H9 (cell line): Measurements from ENCODE around the gene PPP1R13B. TPM values are rescaled to one million over a fixed set of nuclear protein-coding genes. Genes with fewer than 3 reads are reported as not detected.

ENCODE experiments used
- DNase-seq: peaks from one replicate; pipeline ENCODE4 v3.0.0-alpha.2; 2017
- H2AFZ ChIP-seq: one replicate; pipeline ENCODE4 v1.6.1; 2013; ENCODE audit warnings: mild to moderate bottlenecking, low read length, control low read depth, moderate library complexity
- H2AK5ac ChIP-seq: 2 replicates; pipeline ENCODE4 v1.6.1; 2013; ENCODE audit warnings: low read length, control low read depth, mixed read lengths; ENCODE audit not compliant: insufficient read length
- H2BK120ac ChIP-seq: one replicate; pipeline ENCODE4 v1.6.1; 2013; ENCODE audit warnings: low read depth, mild to moderate bottlenecking, low read length, control low read depth, inconsistent platforms; ENCODE audit not compliant: poor library complexity, severe bottlenecking
- H2BK12ac ChIP-seq: 2 replicates; pipeline ENCODE4 v1.6.1; 2013; ENCODE audit warnings: low read length, control low read depth, mixed read lengths, low read depth; ENCODE audit not compliant: insufficient read length
- H2BK15ac ChIP-seq: 2 replicates; pipeline ENCODE4 v1.6.1; 2013; ENCODE audit warnings: low read depth, low read length, control low read depth
- H2BK20ac ChIP-seq: one replicate; pipeline ENCODE4 v1.6.1; 2013; ENCODE audit warnings: low read depth, mild to moderate bottlenecking, low read length, control low read depth, inconsistent platforms; ENCODE audit not compliant: poor library complexity, severe bottlenecking
- H2BK5ac ChIP-seq: 2 replicates; pipeline ENCODE4 v1.6.1; 2013; ENCODE audit warnings: low read length, control low read depth, mixed read lengths; ENCODE audit not compliant: insufficient read length
- H3K14ac ChIP-seq: 2 replicates; pipeline ENCODE4 v1.6.1; 2013; ENCODE audit warnings: low read length, control low read depth; ENCODE audit not compliant: insufficient read depth
- H3K18ac ChIP-seq: 2 replicates; pipeline ENCODE4 v1.6.1; 2013; ENCODE audit warnings: low read depth, mild to moderate bottlenecking, mixed read lengths, low read length, control low read depth; ENCODE audit not compliant: insufficient read length
- H3K23ac ChIP-seq: 2 replicates; pipeline ENCODE4 v1.6.1; 2013; ENCODE audit warnings: low read length, control low read depth, mixed read lengths, low read depth; ENCODE audit not compliant: insufficient read length
- H3K23me2 ChIP-seq: 2 replicates; pipeline ENCODE4 v1.6.1; 2013; ENCODE audit warnings: low read depth, mild to moderate bottlenecking, mixed read lengths, low read length, control low read depth; ENCODE audit not compliant: insufficient read length, poor library complexity, severe bottlenecking
- H3K27ac ChIP-seq: 2 replicates; pipeline ENCODE4 v1.5.1; 2013; ENCODE audit warnings: low read length, control low read depth, mixed read lengths, low read depth; ENCODE audit not compliant: insufficient read length
- H3K27me3 ChIP-seq: 2 replicates; pipeline ENCODE4 v1.6.1; 2013; ENCODE audit warnings: low read length, control low read depth, inconsistent platforms; ENCODE audit not compliant: insufficient read depth
- H3K4ac ChIP-seq: 2 replicates; pipeline ENCODE4 v1.6.1; 2013; ENCODE audit warnings: low read depth, mild to moderate bottlenecking, control low read depth, inconsistent platforms, low read length, moderate library complexity
- H3K4me1 ChIP-seq: 2 replicates; pipeline ENCODE4 v1.6.1; 2013; ENCODE audit warnings: low read length, control low read depth, inconsistent platforms; ENCODE audit not compliant: insufficient read depth
- H3K4me2 ChIP-seq: 2 replicates; pipeline ENCODE4 v1.6.1; 2013; ENCODE audit warnings: low read length, control low read depth, mixed read lengths; ENCODE audit not compliant: insufficient read length, insufficient read depth
- H3K56ac ChIP-seq: 2 replicates; pipeline ENCODE4 v1.6.1; 2013; ENCODE audit warnings: low read depth, mild to moderate bottlenecking, mixed read lengths, low read length, control low read depth; ENCODE audit not compliant: insufficient read length
- H3K79me1 ChIP-seq: 2 replicates; pipeline ENCODE4 v1.6.1; 2013; ENCODE audit warnings: low read depth, mild to moderate bottlenecking, moderate library complexity, low read length, control low read depth, inconsistent platforms; ENCODE audit not compliant: insufficient read depth, poor library complexity, severe bottlenecking
- H3K79me2 ChIP-seq: 2 replicates; pipeline ENCODE4 v1.6.1; 2013; ENCODE audit warnings: low read length, control low read depth, inconsistent platforms; ENCODE audit not compliant: insufficient read depth
- H3K9ac ChIP-seq: 2 replicates; pipeline ENCODE4 v1.6.1; 2013; ENCODE audit warnings: low read length, control low read depth, mixed read lengths; ENCODE audit not compliant: insufficient read length; ENCODE audit errors: extremely low read depth
- H3K9me3 ChIP-seq: one replicate; pipeline ENCODE4 v1.6.1; 2013; ENCODE audit warnings: low read depth, low read length, inconsistent platforms; ENCODE audit not compliant: control insufficient read depth
- H3T11ph ChIP-seq: one replicate; pipeline ENCODE4 v1.6.1; 2013; ENCODE audit warnings: mild to moderate bottlenecking, low read length, control low read depth, inconsistent platforms
- H4K20me1 ChIP-seq: one replicate; pipeline ENCODE4 v1.6.1; 2013; ENCODE audit not compliant: control insufficient read depth, insufficient read length, insufficient read depth
- H4K5ac ChIP-seq: 2 replicates; pipeline ENCODE4 v1.6.1; 2013; ENCODE audit warnings: low read depth, mild to moderate bottlenecking, mixed read lengths, low read length, control low read depth; ENCODE audit not compliant: insufficient read length
- H4K8ac ChIP-seq: replicated peaks from 2 replicates; pipeline ENCODE4 v1.6.1; 2013; ENCODE audit warnings: low read length, control low read depth, mixed read lengths, low read depth; ENCODE audit not compliant: insufficient read length
- H4K91ac ChIP-seq: 2 replicates; pipeline ENCODE4 v1.6.1; 2013; ENCODE audit warnings: low read depth, mild to moderate bottlenecking, moderate library complexity, mixed read lengths, low read length, control low read depth; ENCODE audit not compliant: insufficient read length
- H3K27ac Mint-ChIP-seq, 3 experiments: 2 replicates in 2 of 3; 3 replicates in 1 of 3; pipeline ENCODE4 v1.8.0; 2020 to 2021; ENCODE audit warnings: mixed read lengths in 3 of 3, mild to moderate bottlenecking in 1 of 3, moderate library complexity in 1 of 3
- H3K27me3 Mint-ChIP-seq: 2 replicates; pipeline ENCODE4 v1.8.0; 2021; ENCODE audit warnings: low read depth, mild to moderate bottlenecking, moderate library complexity, mixed read lengths
- H3K36me3 Mint-ChIP-seq, 3 experiments: 2 replicates in 2 of 3; 3 replicates in 1 of 3; pipeline ENCODE4 v1.8.0; 2020 to 2021; ENCODE audit warnings: low read depth in 3 of 3, mixed read lengths in 3 of 3; ENCODE audit not compliant: insufficient read depth in 1 of 3
- H3K4me1 Mint-ChIP-seq, 2 experiments: 2 replicates each; pipeline ENCODE4 v1.8.0; 2020; ENCODE audit warnings: mixed read lengths in 2 of 2
- H3K4me3 Mint-ChIP-seq, 2 experiments: 2 replicates in 1 of 2; 3 replicates in 1 of 2; pipeline ENCODE4 v1.8.0; 2020 to 2021; ENCODE audit warnings: mild to moderate bottlenecking in 2 of 2, mixed read lengths in 2 of 2, moderate library complexity in 1 of 2
- H3K9me3 Mint-ChIP-seq, 2 experiments: 2 replicates in 1 of 2; 3 replicates in 1 of 2; pipeline ENCODE4 v1.8.0; 2020; ENCODE audit warnings: mild to moderate bottlenecking in 2 of 2, mixed read lengths in 2 of 2, moderate library complexity in 1 of 2
- WGBS: extraction: QIAGEN DNeasy Blood & Tissue Kit; methylation state at CpG from one replicate; pipeline ENCODE4 v1.1.7; 2013; ENCODE audit warnings: missing lambda C conversion rate, low lambda C conversion rate, mixed read lengths; ENCODE audit not compliant: insufficient read length; ENCODE audit errors: extremely low coverage; 5-methylcytosine and 5-hydroxymethylcytosine counted together
- total RNA-seq: library from RNA; stranded (reverse); gene quantifications from 2 replicates; pipeline ENCODE4 v1.2.1, GENCODE V29; 2021
- TF ChIP-seq, protein P1 (sequence below): fragments of 200-600 bp; sonication (generic); conservative IDR thresholded peaks from 3 replicates; pipeline ENCODE4 v1.8.0; 2021; ENCODE audit warnings: antibody characterized with exemption, mild to moderate bottlenecking

The PPP1R13B gene
- total RNA-seq, 1 experiment from 2014 or later, result 6.0 TPM

GRCh38 chr14:103709814-103710213, 137.6 kb downstream of the PPP1R13B start:
- H4K20me1 ChIP-seq, result no peaks in the 10 kb centered on the region

More at GRCh38 chr14:103709814-103710213, 137.6 kb downstream of the PPP1R13B start:
- Histone ChIP-seq H2BK20ac (no peak overlapping the region), H3K23me2 (no peaks in the 10 kb centered on the region), H3K9ac (no peak overlapping the region), H4K8ac (no peak overlapping the region), H3K27me3 (no peaks in the 10 kb centered on the region), H3K14ac (no peak overlapping the region; the same call in 1 of the 2 replicates), H3T11ph (no peak overlapping the region), H3K56ac (no peak overlapping the region), H3K79me2 (no peaks in the 10 kb centered on the region), H2BK5ac (no peak overlapping the region), H3K9me3 (no peaks in the 10 kb centered on the region), H3K27ac (no peak overlapping the region), H2BK12ac (no peak overlapping the region), H3K4me2 (no peak overlapping the region), H3K4ac (no peak overlapping the region), H2AFZ (no peak overlapping the region), H3K4me1 (peaks cover 3% of the 10 kb centered on the region; the same call in 1 of the 2 replicates), H2BK120ac (no peak overlapping the region), H2BK15ac (no peak overlapping the region), H4K91ac (no peak overlapping the region), H3K79me1 (no peaks in the 10 kb centered on the region), H3K23ac (no peak overlapping the region), H4K5ac (no peak overlapping the region), H2AK5ac (no peak overlapping the region), H3K18ac (no peak overlapping the region)
- H3K4me3 Mint-ChIP-seq, result no peak overlapping the region
- H3K36me3 Mint-ChIP-seq, result peaks cover 28 to 51% (median 34%) of the 10 kb centered on the region in 3 experiments; a peak in 6 of 7 replicates
- no peak for DNase-seq
- TF ChIP-seq, protein P1, sequence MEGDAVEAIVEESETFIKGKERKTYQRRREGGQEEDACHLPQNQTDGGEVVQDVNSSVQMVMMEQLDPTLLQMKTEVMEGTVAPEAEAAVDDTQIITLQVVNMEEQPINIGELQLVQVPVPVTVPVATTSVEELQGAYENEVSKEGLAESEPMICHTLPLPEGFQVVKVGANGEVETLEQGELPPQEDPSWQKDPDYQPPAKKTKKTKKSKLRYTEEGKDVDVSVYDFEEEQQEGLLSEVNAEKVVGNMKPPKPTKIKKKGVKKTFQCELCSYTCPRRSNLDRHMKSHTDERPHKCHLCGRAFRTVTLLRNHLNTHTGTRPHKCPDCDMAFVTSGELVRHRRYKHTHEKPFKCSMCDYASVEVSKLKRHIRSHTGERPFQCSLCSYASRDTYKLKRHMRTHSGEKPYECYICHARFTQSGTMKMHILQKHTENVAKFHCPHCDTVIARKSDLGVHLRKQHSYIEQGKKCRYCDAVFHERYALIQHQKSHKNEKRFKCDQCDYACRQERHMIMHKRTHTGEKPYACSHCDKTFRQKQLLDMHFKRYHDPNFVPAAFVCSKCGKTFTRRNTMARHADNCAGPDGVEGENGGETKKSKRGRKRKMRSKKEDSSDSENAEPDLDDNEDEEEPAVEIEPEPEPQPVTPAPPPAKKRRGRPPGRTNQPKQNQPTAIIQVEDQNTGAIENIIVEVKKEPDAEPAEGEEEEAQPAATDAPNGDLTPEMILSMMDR, result no peak
- no peaks in the 10 kb centered on the region; the same call in 1 of the 2 replicates for H3K27me3 Mint-ChIP-seq
- WGBS, result no CpG with 5 or more reads among the region's 15 CpGs
- H3K27ac Mint-ChIP-seq, result 0 out of 7 replicates have a peak overlapping the region, but pooled peaks of 2 of the 3 experiments have one; percentile 44 to 54
- H3K9me3 Mint-ChIP-seq, result no peaks in the 10 kb centered on the region; a peak in 2 of 5 replicates
- H3K4me1 Mint-ChIP-seq, result peaks cover 22 to 23% of the 10 kb centered on the region in 2 experiments
